Activated CD4-positive, alpha-beta memory T cell treated with anti-CD3 and anti-CD28 coated beads, Interleukin-2, amount 10 ng/mL, durations not matched to agents 7 days and 5 days (primary cell): Measurements from ENCODE around the gene GMNC. TPM values are rescaled to one million over a fixed set of nuclear protein-coding genes. Genes with fewer than 3 reads are reported as not detected.
"Not testable (repeated sequence)": the region's sequence is repeated elsewhere in the genome, so short reads cannot be mapped to it uniquely, and the experiment has no call there.

Source experiments
- CTCF ChIA-PET: fragments of 350-600 bp; sonication (Branson Sonifier 250); formaldehyde crosslinking; loops from one replicate; lab custom pipeline; 2021; ENCODE audit warnings: antibody characterized with exemption, inconsistent platforms; lab: Charles Lee
- POLR2A ChIA-PET: fragments of 350-600 bp; sonication (Branson Sonifier 250); formaldehyde crosslinking; loops from one replicate; lab custom pipeline; 2021; ENCODE audit warnings: antibody characterized with exemption; lab: Charles Lee
- DNase-seq: peaks from one replicate; pipeline ENCODE4 v3.0.0-alpha.2; 2020
- H3K27ac Mint-ChIP-seq: one replicate; pipeline ENCODE4 v1.8.0; 2021; ENCODE audit warnings: mild to moderate bottlenecking, mixed read lengths
- H3K27me3 Mint-ChIP-seq: one replicate; pipeline ENCODE4 v1.8.0; 2021; ENCODE audit warnings: mixed read lengths
- H3K36me3 Mint-ChIP-seq: one replicate; pipeline ENCODE4 v1.8.0; 2021; ENCODE audit warnings: low read depth, mixed read lengths
- H3K4me1 Mint-ChIP-seq: one replicate; pipeline ENCODE4 v1.8.0; 2021; ENCODE audit warnings: mixed read lengths
- H3K4me3 Mint-ChIP-seq: one replicate; pipeline ENCODE4 v1.8.0; 2021; ENCODE audit warnings: mild to moderate bottlenecking, mixed read lengths
- H3K9me3 Mint-ChIP-seq: one replicate; pipeline ENCODE4 v1.8.0; 2021; ENCODE audit warnings: mixed read lengths
- total RNA-seq, 2 experiments: library from RNA; stranded (reverse); gene quantifications; one replicate each; pipeline ENCODE4 v1.2.3, GENCODE V29; 2021

The GMNC gene
- total RNA-seq: not detected

DNA sequence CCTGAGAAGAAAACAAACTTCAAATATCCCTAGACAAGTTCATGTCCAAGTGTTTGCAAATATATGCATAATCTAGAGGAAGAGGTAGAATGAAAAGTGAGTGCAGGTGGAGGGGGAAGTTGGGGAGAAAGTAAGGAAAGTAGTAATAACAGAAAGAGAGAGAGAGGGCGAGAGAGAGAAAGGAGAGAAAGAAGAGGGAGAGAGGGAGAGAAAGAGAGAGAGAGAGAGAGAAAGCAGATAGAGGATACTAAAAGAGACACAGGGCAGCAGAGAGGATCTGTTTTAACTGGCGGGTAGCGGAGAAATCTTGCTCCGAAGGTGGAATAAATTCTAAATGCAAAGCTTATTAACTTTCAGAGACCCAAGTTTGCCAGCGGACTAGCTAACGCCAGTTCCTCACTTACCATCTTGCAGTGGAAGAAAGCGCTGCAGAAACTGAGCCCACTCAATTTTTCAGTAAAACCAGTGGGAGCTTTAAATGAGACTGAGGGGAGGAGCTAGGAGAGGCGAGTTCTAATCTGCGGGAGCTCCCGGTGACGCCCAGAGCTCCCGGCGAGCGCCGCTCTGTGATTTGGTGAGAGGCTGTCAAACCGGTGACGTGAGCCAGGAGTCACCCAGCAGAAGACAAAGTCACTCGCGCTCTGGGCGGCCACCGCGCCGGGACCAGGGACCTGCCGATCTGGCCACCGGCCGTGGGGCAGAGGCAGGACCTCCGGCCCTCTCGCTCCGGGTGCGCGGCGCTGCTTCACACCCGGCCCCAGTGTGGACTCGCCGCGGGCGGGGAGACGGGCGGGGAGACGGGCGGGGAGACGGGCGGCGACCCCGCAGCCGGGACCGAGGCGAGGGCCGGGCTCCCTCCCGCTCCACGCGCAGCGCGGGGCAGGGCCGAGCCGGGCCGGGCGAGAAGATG is at the start of gene GMNC:
Gene GMNC (minus strand): TSS at position 486 of the 910 bp plus-strand sequence. CDS start 79 bp downstream, at position 407.
- H3K4me3 Mint-ChIP-seq: peak within 1 kb of the TSS; percentile 42
- no peaks in the 10 kb centered on the region for H3K9me3 Mint-ChIP-seq
- peak; percentile 39 for DNase-seq
- no peaks in the 10 kb centered on the region for H3K36me3 Mint-ChIP-seq
- POLR2A ChIA-PET: interaction anchor here (0.6 kb wide), 1 partner anchor 1075 kb away, joined by 4 read pairs; no protein-coding TSS in a partner anchor
- peaks cover 31% of the 10 kb centered on the region for H3K27me3 Mint-ChIP-seq
- CTCF ChIA-PET: interaction anchor here (0.9 to 1.4 kb wide), 3 partner anchors 22 to 188 kb away, joined by 4 to 5 read pairs (median 4); no protein-coding TSS in a partner anchor
- H3K4me1 Mint-ChIP-seq: peaks cover 8% of the 10 kb centered on the region
- H3K27ac Mint-ChIP-seq: no peak within 1 kb of the TSS

DNA sequence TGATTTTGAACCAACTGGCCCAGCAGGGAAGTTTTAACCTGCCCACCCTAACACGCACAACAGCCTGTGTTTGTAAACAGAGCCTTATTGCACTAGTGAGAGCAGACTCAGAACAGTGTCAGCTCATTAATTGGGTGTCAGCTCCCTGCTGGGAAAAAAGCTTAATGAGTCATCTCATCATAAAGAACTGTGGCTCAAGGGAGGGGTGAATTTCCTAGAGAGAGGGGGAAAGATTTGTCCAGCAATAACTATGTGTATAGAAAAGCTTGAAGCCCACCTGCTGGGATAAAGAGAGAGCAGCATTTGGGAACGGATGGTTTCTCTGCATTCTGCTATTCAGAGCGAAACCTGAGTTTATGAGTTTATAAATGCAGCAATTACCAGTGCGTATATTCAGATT is 48.9 kb upstream of the GMNC start:
- DNase-seq: no peak
- Mint-ChIP-seq H3K27me3 (no peaks in the 10 kb centered on the region), H3K27ac (no peak overlapping the region), H3K4me1 (no peaks in the 10 kb centered on the region), H3K36me3 (no peaks in the 10 kb centered on the region), H3K4me3 (no peak overlapping the region), H3K9me3 (no peaks in the 10 kb centered on the region)
- POLR2A ChIA-PET: no interaction called here
- CTCF ChIA-PET: no interaction called here

GRCh38 chr3:190909908-190910307 is 47.4 kb upstream of the GMNC start:
- H3K27ac Mint-ChIP-seq: no peak overlapping the region
- DNase-seq: no peak
- no peaks in the 10 kb centered on the region for H3K4me1 Mint-ChIP-seq
- H3K36me3 Mint-ChIP-seq: no peaks in the 10 kb centered on the region
- ChIA-PET CTCF (no interaction called here), POLR2A (no interaction called here)
- no peak overlapping the region for H3K4me3 Mint-ChIP-seq
- H3K27me3 Mint-ChIP-seq: no peaks in the 10 kb centered on the region
- no peaks in the 10 kb centered on the region for H3K9me3 Mint-ChIP-seq

- Mint-ChIP-seq H3K36me3 (no peaks in the 10 kb centered on the region), H3K4me1 (no peaks in the 10 kb centered on the region), H3K27me3 (no peaks in the 10 kb centered on the region), H3K27ac (no peak overlapping the region), H3K4me3 (no peak overlapping the region), H3K9me3 (no peaks in the 10 kb centered on the region)
- no peak for DNase-seq
- CTCF ChIA-PET: no interaction called here
- POLR2A ChIA-PET: no interaction called here
Measured at GRCh38 chr3:190903156-190903555, 40.7 kb upstream of the GMNC start.

DNA sequence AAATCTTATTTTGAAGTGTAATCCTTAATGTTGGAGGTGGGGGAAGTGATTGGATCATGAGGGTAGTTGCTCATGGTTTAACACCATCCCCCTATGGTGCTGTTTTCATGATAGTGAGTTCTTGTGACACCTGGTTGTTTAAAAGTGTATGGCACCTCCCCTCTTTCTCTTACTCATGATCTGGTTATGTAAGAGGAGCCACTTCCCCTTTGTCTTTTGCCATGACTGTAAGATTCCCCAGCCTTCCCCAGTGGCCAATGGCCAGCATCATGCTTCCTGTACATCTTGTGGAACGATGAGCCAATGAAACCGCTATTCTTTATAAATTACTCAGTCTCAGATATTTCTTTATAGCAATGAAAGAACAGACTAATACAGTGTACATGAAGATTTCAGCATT is 39.8 kb upstream of the GMNC start:
- DNase-seq: no peak
- ChIA-PET POLR2A (no interaction called here), CTCF (no interaction called here)
- Mint-ChIP-seq H3K27ac (no peak overlapping the region), H3K9me3 (peaks cover 2% of the 10 kb centered on the region), H3K36me3 (no peaks in the 10 kb centered on the region), H3K27me3 (no peaks in the 10 kb centered on the region), H3K4me3 (no peak overlapping the region), H3K4me1 (no peaks in the 10 kb centered on the region)

- H3K4me1 Mint-ChIP-seq: no peaks in the 10 kb centered on the region
- POLR2A ChIA-PET: no interaction called here
- H3K36me3 Mint-ChIP-seq: no peaks in the 10 kb centered on the region
- H3K27ac Mint-ChIP-seq: no peak overlapping the region
- no peak for DNase-seq
- CTCF ChIA-PET: no interaction called here
- no peak overlapping the region for H3K4me3 Mint-ChIP-seq
- H3K27me3 Mint-ChIP-seq: no peaks in the 10 kb centered on the region
- H3K9me3 Mint-ChIP-seq: peaks cover 5% of the 10 kb centered on the region
Measured at GRCh38 chr3:190892395-190892902, 30.0 kb upstream of the GMNC start.

DNA sequence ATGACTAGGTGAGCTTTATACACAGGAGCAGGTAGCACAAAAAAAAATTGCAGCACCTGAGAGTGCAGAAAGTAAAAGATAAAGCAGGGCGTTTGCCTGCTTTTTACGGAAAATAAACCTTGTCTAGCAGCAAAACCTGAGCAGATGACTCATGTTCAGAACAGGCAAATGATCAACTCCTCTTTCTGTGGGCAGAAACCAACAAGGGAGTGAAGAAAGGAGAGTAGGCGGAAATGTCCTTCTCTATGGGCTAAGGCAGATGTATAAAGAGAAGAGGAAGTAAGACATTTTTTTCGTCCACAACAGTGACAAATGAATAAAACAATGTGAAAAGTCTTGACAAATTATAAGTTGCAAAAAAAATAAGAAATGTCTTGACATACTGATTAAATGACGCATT is 24.5 kb upstream of the GMNC start:
- DNase-seq: no peak
- no peak overlapping the region for H3K27ac Mint-ChIP-seq
- no peaks in the 10 kb centered on the region for H3K36me3 Mint-ChIP-seq
- ChIA-PET CTCF (no interaction called here), POLR2A (no interaction called here)
- H3K27me3 Mint-ChIP-seq: no peaks in the 10 kb centered on the region
- no peak overlapping the region for H3K4me3 Mint-ChIP-seq
- H3K4me1 Mint-ChIP-seq: no peaks in the 10 kb centered on the region
- H3K9me3 Mint-ChIP-seq: no peaks in the 10 kb centered on the region

DNA sequence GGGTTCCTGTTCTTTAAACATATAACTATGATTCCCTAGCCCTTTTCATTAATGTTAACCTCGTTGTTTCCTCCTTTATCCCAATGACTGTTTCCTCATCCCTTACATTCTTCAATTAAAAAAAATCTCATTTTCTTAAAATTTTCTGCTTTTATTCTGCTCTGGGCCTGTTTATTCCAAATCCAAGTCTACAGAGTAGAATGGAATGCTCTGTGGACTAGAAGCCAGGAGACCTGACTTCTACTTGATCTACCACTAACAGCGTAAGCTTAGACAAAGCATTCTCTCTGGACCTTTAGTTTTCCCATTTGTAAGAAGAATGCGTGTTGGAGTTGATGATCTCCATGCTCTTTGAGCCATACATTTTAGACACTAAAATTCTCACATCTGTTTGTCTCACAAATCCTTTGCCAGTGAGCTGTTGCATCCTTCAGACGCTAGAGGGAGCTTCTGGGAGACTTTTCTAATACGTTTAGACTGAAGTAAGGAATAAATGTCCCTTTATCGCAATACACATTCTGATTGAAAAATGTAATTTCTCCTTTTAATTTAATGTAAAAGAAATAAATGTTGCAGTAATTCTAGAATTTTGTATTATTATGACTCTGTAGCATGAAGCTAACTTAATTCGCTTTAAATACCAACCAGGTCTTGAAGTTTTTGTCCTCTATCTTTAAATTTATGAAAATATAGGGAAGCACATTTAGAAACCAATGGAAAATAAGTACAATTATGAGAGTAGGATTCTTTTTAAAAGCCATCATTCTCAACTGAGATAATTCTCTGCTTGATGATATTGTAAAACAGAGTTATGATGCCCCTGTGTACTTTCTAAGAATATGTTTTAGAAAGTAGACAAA is 21.7 kb upstream of the GMNC start:
- ChIA-PET POLR2A (interaction anchor here (1.2 kb wide), 1 partner anchor 13 kb away, joined by 3 read pairs; no protein-coding TSS in a partner anchor), CTCF (interaction anchor here (0.8 to 2.3 kb wide), 7 partner anchors 13 to 166 kb away, joined by 3 to 24 read pairs (median 3); partner anchors contain the start of gene GMNC)
- no peaks in the 10 kb centered on the region for H3K4me1 Mint-ChIP-seq
- H3K27ac Mint-ChIP-seq: no peak overlapping the region
- no peak overlapping the region for H3K4me3 Mint-ChIP-seq
- H3K27me3 Mint-ChIP-seq: no peaks in the 10 kb centered on the region
- peak; percentile 31 for DNase-seq
- no peaks in the 10 kb centered on the region for H3K36me3 Mint-ChIP-seq
- H3K9me3 Mint-ChIP-seq: no peaks in the 10 kb centered on the region

DNA sequence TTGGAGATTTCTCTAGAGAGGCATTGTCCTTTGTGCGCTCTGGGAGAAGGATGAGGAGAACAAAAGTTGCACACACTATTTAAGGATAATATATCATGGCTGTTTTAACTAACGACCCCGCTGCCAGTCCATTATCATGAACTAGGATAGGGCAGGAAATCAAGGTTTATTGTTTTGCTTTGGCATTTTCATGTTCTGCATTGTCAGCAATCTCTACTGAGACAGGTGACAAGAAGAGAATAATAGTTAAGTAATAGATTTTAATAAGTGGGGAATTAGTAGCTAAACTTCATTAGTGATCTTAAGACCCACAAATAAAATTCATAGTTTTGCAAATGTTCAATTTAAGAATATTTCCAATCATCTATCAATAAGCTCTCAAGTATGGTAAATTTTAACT is 20.6 kb upstream of the GMNC start:
- H3K27me3 Mint-ChIP-seq: no peaks in the 10 kb centered on the region
- CTCF ChIA-PET: interaction anchor here (1.2 to 2.3 kb wide), 4 partner anchors 9 to 171 kb away, joined by 3 to 24 read pairs (median 3); no protein-coding TSS in a partner anchor

GRCh38 chr3:190877925-190878324 is 15.4 kb upstream of the GMNC start:
- Mint-ChIP-seq H3K27ac (no peak overlapping the region), H3K4me3 (no peak overlapping the region), H3K4me1 (no peaks in the 10 kb centered on the region), H3K36me3 (no peaks in the 10 kb centered on the region), H3K27me3 (no peaks in the 10 kb centered on the region), H3K9me3 (no peaks in the 10 kb centered on the region)
- no peak for DNase-seq
- POLR2A ChIA-PET: no interaction called here
- CTCF ChIA-PET: no interaction called here

More for the DNA sequence above, 20.6 kb upstream of the GMNC start:
- no peaks in the 10 kb centered on the region for H3K9me3 Mint-ChIP-seq
- DNase-seq: no peak
- no peak overlapping the region for H3K27ac Mint-ChIP-seq
- no peaks in the 10 kb centered on the region for H3K36me3 Mint-ChIP-seq
- POLR2A ChIA-PET: no interaction called here
- no peak overlapping the region for H3K4me3 Mint-ChIP-seq
- no peaks in the 10 kb centered on the region for H3K4me1 Mint-ChIP-seq

GRCh38 chr3:190876433-190876832 is 13.9 kb upstream of the GMNC start:
- H3K27me3 Mint-ChIP-seq, DNase-seq, H3K36me3 Mint-ChIP-seq, H3K9me3 Mint-ChIP-seq, H3K27ac Mint-ChIP-seq, H3K4me3 Mint-ChIP-seq, H3K4me1 Mint-ChIP-seq, CTCF ChIA-PET, POLR2A ChIA-PET: not testable (repeated sequence)

DNA sequence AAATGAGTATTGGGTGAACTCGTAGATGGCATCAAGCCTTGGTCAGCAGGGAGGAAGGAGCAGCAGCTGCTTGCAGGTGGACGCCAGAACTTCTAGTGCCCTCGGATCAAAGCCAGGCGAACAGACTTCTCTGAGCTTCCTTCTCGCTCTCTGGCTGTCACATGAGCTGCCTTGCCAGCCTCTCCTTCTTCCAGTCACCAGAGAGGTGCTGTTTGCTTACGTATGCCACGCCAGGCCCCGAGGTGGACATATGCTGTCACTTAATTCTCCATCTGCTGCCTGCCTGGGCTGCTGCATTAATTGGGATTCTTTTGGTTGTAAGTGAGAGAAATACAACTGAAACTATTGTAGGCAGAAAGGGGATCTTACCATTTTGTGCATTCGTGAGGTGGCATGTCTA is 12.6 kb upstream of the GMNC start:
- H3K36me3 Mint-ChIP-seq, H3K9me3 Mint-ChIP-seq, H3K4me1 Mint-ChIP-seq, H3K27me3 Mint-ChIP-seq, H3K4me3 Mint-ChIP-seq, H3K27ac Mint-ChIP-seq, DNase-seq, POLR2A ChIA-PET, CTCF ChIA-PET: not testable (repeated sequence)

GRCh38 chr3:190870127-190870526 is 7.6 kb upstream of the GMNC start:
- Mint-ChIP-seq H3K4me1 (no peaks in the 10 kb centered on the region), H3K27me3 (no peaks in the 10 kb centered on the region), H3K27ac (no peak overlapping the region), H3K36me3 (no peaks in the 10 kb centered on the region), H3K4me3 (no peak overlapping the region), H3K9me3 (no peaks in the 10 kb centered on the region)
- DNase-seq: no peak
- ChIA-PET CTCF (no interaction called here), POLR2A (no interaction called here)
